Duodenal mucosa (tissue), 2 donors: ENCODE measurements around the gene NRXN3.

Experiments used
- H3K27ac ChIP-seq: one replicate; pipeline ENCODE4 v1.7.0; 2013; ENCODE audit warnings: low read depth, low read length
- H3K27me3 ChIP-seq, 2 donors: one replicate each; pipeline ENCODE4 v1.7.0; 2013; ENCODE audit warnings: low read length in 2 of 2, control low read depth in 1 of 2; ENCODE audit not compliant: insufficient read depth in 2 of 2, control insufficient read depth in 1 of 2
- H3K36me3 ChIP-seq, 2 donors: one replicate each; pipeline ENCODE4 v1.7.0; 2013; ENCODE audit warnings: low read length in 2 of 2, control low read depth in 1 of 2; ENCODE audit not compliant: insufficient read depth in 2 of 2, control insufficient read depth in 1 of 2
- H3K4me1 ChIP-seq, 2 donors: one replicate each; pipeline ENCODE4 v1.7.0; 2013; ENCODE audit warnings: low read length in 2 of 2, control low read depth in 1 of 2; ENCODE audit not compliant: insufficient read depth in 2 of 2, control insufficient read depth in 1 of 2
- H3K4me3 ChIP-seq, 2 donors: one replicate each; pipeline ENCODE4 v1.7.0; 2013; ENCODE audit warnings: low read length in 2 of 2, low read depth in 1 of 2
- H3K9ac ChIP-seq, 2 donors: one replicate each; pipeline ENCODE4 v1.7.0; 2013; ENCODE audit warnings: low read length in 2 of 2, low read depth in 1 of 2
- H3K9me3 ChIP-seq, 2 donors: one replicate each; pipeline ENCODE4 v1.7.0; 2013; ENCODE audit warnings: low read length in 2 of 2, control low read depth in 1 of 2; ENCODE audit not compliant: control insufficient read depth in 1 of 2

NRXN3 gene

GRCh38 chr14:79580906-79581305 is 1410.7 kb downstream of the NRXN3 start:
- Histone ChIP-seq H3K4me1 (no peaks in the 10 kb centered on the region), H3K4me3 (no peak overlapping the region), H3K9ac (no peak overlapping the region), H3K36me3 (no peaks in the 10 kb centered on the region), H3K9me3 (no peaks in the 10 kb centered on the region), H3K27ac (no peak overlapping the region), H3K27me3 (no peaks in the 10 kb centered on the region)

GRCh38 chr14:79581912-79582576 is 1411.9 kb downstream of the NRXN3 start:
- Histone ChIP-seq H3K27ac (no peak overlapping the region), H3K27me3 (no peaks in the 10 kb centered on the region), H3K4me3 (no peak overlapping the region), H3K9me3 (no peaks in the 10 kb centered on the region), H3K9ac (no peak overlapping the region), H3K36me3 (no peaks in the 10 kb centered on the region), H3K4me1 (no peaks in the 10 kb centered on the region)

- no peaks in the 10 kb centered on the region for H3K4me1 ChIP-seq
- H3K9ac ChIP-seq: no peak overlapping the region
- no peaks in the 10 kb centered on the region for H3K36me3 ChIP-seq
- no peak overlapping the region for H3K4me3 ChIP-seq
- no peaks in the 10 kb centered on the region for H3K9me3 ChIP-seq
- H3K27me3 ChIP-seq: no peaks in the 10 kb centered on the region
- H3K27ac ChIP-seq: no peak overlapping the region
These were observed 1413.7 kb downstream of the NRXN3 start for GRCh38 chr14:79583738-79584408.

GRCh38 chr14:79584679-79585078 is 1414.5 kb downstream of the NRXN3 start:
- H3K36me3 ChIP-seq: no peaks in the 10 kb centered on the region
- no peaks in the 10 kb centered on the region for H3K4me1 ChIP-seq
- no peak overlapping the region for H3K9ac ChIP-seq
- H3K27ac ChIP-seq: no peak overlapping the region
- H3K4me3 ChIP-seq: no peak overlapping the region
- no peaks in the 10 kb centered on the region for H3K27me3 ChIP-seq
- H3K9me3 ChIP-seq: no peaks in the 10 kb centered on the region

GRCh38 chr14:79585845-79586244 is 1415.7 kb downstream of the NRXN3 start:
- no peaks in the 10 kb centered on the region for H3K4me1 ChIP-seq

GRCh38 chr14:79586416-79586815 is 1416.2 kb downstream of the NRXN3 start:
- no peaks in the 10 kb centered on the region for H3K27me3 ChIP-seq
- no peak overlapping the region for H3K9ac ChIP-seq
- no peak overlapping the region for H3K27ac ChIP-seq
- H3K9me3 ChIP-seq: no peaks in the 10 kb centered on the region
- H3K4me3 ChIP-seq: no peak overlapping the region
- H3K36me3 ChIP-seq: no peaks in the 10 kb centered on the region
- H3K4me1 ChIP-seq: no peaks in the 10 kb centered on the region

More at GRCh38 chr14:79585845-79586244, 1415.7 kb downstream of the NRXN3 start:
- H3K4me3 ChIP-seq: no peak overlapping the region
- no peaks in the 10 kb centered on the region for H3K27me3 ChIP-seq
- H3K9ac ChIP-seq: no peak overlapping the region
- H3K27ac ChIP-seq: no peak overlapping the region
- H3K9me3 ChIP-seq: no peaks in the 10 kb centered on the region
- H3K36me3 ChIP-seq: no peaks in the 10 kb centered on the region

- no peaks in the 10 kb centered on the region for H3K36me3 ChIP-seq
- H3K9me3 ChIP-seq: no peaks in the 10 kb centered on the region
- no peak overlapping the region for H3K27ac ChIP-seq
- H3K4me1 ChIP-seq: no peaks in the 10 kb centered on the region
- H3K9ac ChIP-seq: no peak overlapping the region
- H3K27me3 ChIP-seq: no peaks in the 10 kb centered on the region
- no peak overlapping the region for H3K4me3 ChIP-seq
These were observed 1416.9 kb downstream of the NRXN3 start for GRCh38 chr14:79586989-79587598.

GRCh38 chr14:79587875-79588274 is 1417.7 kb downstream of the NRXN3 start:
- no peak overlapping the region for H3K9ac ChIP-seq
- no peaks in the 10 kb centered on the region for H3K27me3 ChIP-seq
- H3K36me3 ChIP-seq: no peaks in the 10 kb centered on the region
- H3K4me3 ChIP-seq: no peak overlapping the region
- no peaks in the 10 kb centered on the region for H3K4me1 ChIP-seq
- no peaks in the 10 kb centered on the region for H3K9me3 ChIP-seq
- no peak overlapping the region for H3K27ac ChIP-seq

- no peak overlapping the region for H3K4me3 ChIP-seq
- H3K9ac ChIP-seq: no peak overlapping the region
- H3K27ac ChIP-seq: no peak overlapping the region
- no peaks in the 10 kb centered on the region for H3K27me3 ChIP-seq
- no peaks in the 10 kb centered on the region for H3K36me3 ChIP-seq
- H3K9me3 ChIP-seq: no peaks in the 10 kb centered on the region
- no peaks in the 10 kb centered on the region for H3K4me1 ChIP-seq
These were observed 1418.2 kb downstream of the NRXN3 start for GRCh38 chr14:79588398-79588797.

- H3K4me3 ChIP-seq: no peak overlapping the region
- H3K27ac ChIP-seq: no peak overlapping the region
- no peaks in the 10 kb centered on the region for H3K4me1 ChIP-seq
- no peak overlapping the region for H3K9ac ChIP-seq
- no peaks in the 10 kb centered on the region for H3K36me3 ChIP-seq
- no peaks in the 10 kb centered on the region for H3K27me3 ChIP-seq
- no peaks in the 10 kb centered on the region for H3K9me3 ChIP-seq
These were observed 1426.4 kb downstream of the NRXN3 start for GRCh38 chr14:79596551-79596950.
